ENCODE results near the gene ZNF865.

ZNF865 gene

GRCh38 chr19:55638864-55639359 lies 33.5 kb downstream of the ZNF865 start:
- Histone ChIP-seq H4K20me1 (ENCODE audit: insufficient read depth, low read length) (peaks cover 20% of the 10 kb centered on the region), H3K9me3 (ENCODE audit: insufficient read depth, low read length, severe bottlenecking) (no peaks in the 10 kb centered on the region), H3K27me3 (ENCODE audit: insufficient read depth, low read length, poor library complexity) (no peaks in the 10 kb centered on the region), H2AFZ (ENCODE audit: low read depth, low read length) (no peak overlapping the region), H3K4me3 (ENCODE audit: low read depth in 1 of 2, low read length in 2 of 2) (no peak overlapping the region), H3K27ac (ENCODE audit: low read length) (no peak overlapping the region), H3K4me1 (ENCODE audit: insufficient read depth, low read length) (peaks cover 72% of the 10 kb centered on the region), H3K79me2 (ENCODE audit: insufficient read depth, low read length) (peaks cover 82% of the 10 kb centered on the region), H3K4me2 (ENCODE audit: insufficient read depth, low read length) (peak overlapping the region; percentile 13; the same call in 1 of the 2 replicates), H3K36me3 (ENCODE audit: insufficient read depth, low read length) (peaks cover 3% of the 10 kb centered on the region), H3K9ac (ENCODE audit: low read depth, low read length) (no peak overlapping the region)
- DNase-seq, result peak; percentile 79
- ATAC-seq (ENCODE audit: insufficient read depth, low read depth), result peak; percentile 29; the same call in 2 of the 3 replicates
- TF ChIP-seq EZH2 (IDR thresholded peaks at IDR 0.05; ENCODE audit: borderline replicate concordance, low read depth, low read length, severe bottlenecking) (no peak), CTCF (IDR thresholded peaks at IDR 0.05; ENCODE audit: borderline replicate concordance, extremely low read depth, low read length, poor library complexity, severe bottlenecking) (peak; percentile 80)

GRCh38 chr19:55640043-55640576 lies 34.7 kb downstream of the ZNF865 start:
- ATAC-seq (ENCODE audit: insufficient read depth, low read depth) (no peak), DNase-seq (no peak)
- H3K4me2 ChIP-seq (ENCODE audit: insufficient read depth, low read length), result peak overlapping the region; percentile 85
- peak overlapping the region; percentile 98 to 99; a peak in 3 of 4 replicates for H3K4me3 ChIP-seq (ENCODE audit: low read depth in 1 of 2, low read length in 2 of 2)
- H3K9ac ChIP-seq (ENCODE audit: low read depth, low read length), result peak overlapping the region; percentile 92
- peak overlapping the region; percentile 79 for H3K27ac ChIP-seq (ENCODE audit: low read length)
- H2AFZ ChIP-seq (ENCODE audit: low read depth, low read length), result peak overlapping the region; percentile 64
- peaks cover 79% of the 10 kb centered on the region for H3K4me1 ChIP-seq (ENCODE audit: insufficient read depth, low read length)
- H3K79me2 ChIP-seq (ENCODE audit: insufficient read depth, low read length), result peaks cover 87% of the 10 kb centered on the region
- H3K36me3 ChIP-seq (ENCODE audit: insufficient read depth, low read length), result peaks cover 10% of the 10 kb centered on the region
- TF ChIP-seq CTCF (IDR thresholded peaks at IDR 0.05; ENCODE audit: borderline replicate concordance, extremely low read depth, low read length, poor library complexity, severe bottlenecking) (no peak), EZH2 (IDR thresholded peaks at IDR 0.05; ENCODE audit: borderline replicate concordance, low read depth, low read length, severe bottlenecking) (no peak)
- H4K20me1 ChIP-seq (ENCODE audit: insufficient read depth, low read length), result peaks cover 29% of the 10 kb centered on the region
- no peaks in the 10 kb centered on the region for H3K9me3 ChIP-seq (ENCODE audit: insufficient read depth, low read length, severe bottlenecking)
- no peaks in the 10 kb centered on the region for H3K27me3 ChIP-seq (ENCODE audit: insufficient read depth, low read length, poor library complexity)

- peaks cover 17% of the 10 kb centered on the region for H3K36me3 ChIP-seq (ENCODE audit: insufficient read depth, low read length)
- peak within 1 kb of the TSS; percentile 89 for H3K27ac ChIP-seq (ENCODE audit: low read length)
- H3K4me1 ChIP-seq (ENCODE audit: insufficient read depth, low read length), result peaks cover 78% of the 10 kb centered on the region
- peak within 1 kb of the TSS; percentile 85 for H3K4me2 ChIP-seq (ENCODE audit: insufficient read depth, low read length)
- DNase-seq, result peak; percentile 74
- H2AFZ ChIP-seq (ENCODE audit: low read depth, low read length), result peak within 1 kb of the TSS; percentile 68
- peak within 1 kb of the TSS; percentile 98 to 99 for H3K4me3 ChIP-seq (ENCODE audit: low read depth in 1 of 2, low read length in 2 of 2)
- peak within 1 kb of the TSS; percentile 92 for H3K9ac ChIP-seq (ENCODE audit: low read depth, low read length)
- H3K27me3 ChIP-seq (ENCODE audit: insufficient read depth, low read length, poor library complexity), result no peaks in the 10 kb centered on the region
- TF ChIP-seq EZH2 (IDR thresholded peaks at IDR 0.05; ENCODE audit: borderline replicate concordance, low read depth, low read length, severe bottlenecking) (no peak), CTCF (IDR thresholded peaks at IDR 0.05; ENCODE audit: borderline replicate concordance, extremely low read depth, low read length, poor library complexity, severe bottlenecking) (no peak)
- ATAC-seq (ENCODE audit: insufficient read depth, low read depth), result peak; percentile 64
- no peaks in the 10 kb centered on the region for H3K9me3 ChIP-seq (ENCODE audit: insufficient read depth, low read length, severe bottlenecking)
- H4K20me1 ChIP-seq (ENCODE audit: insufficient read depth, low read length), result peaks cover 25% of the 10 kb centered on the region
- peaks cover 87% of the 10 kb centered on the region for H3K79me2 ChIP-seq (ENCODE audit: insufficient read depth, low read length)
Observed at GRCh38 chr19:55640577-55641425, 35.4 kb downstream of the ZNF865 start, which contains the start of gene ZNF580. Gene ZNF580 (plus strand): TSS chr19:55641002. CDS start chr19:55642509, 1,507 bp downstream.
